WTC11 (cell line): ENCODE data around the gene XAB2. TPM values are rescaled to one million over a fixed set of nuclear protein-coding genes. Genes with fewer than 3 reads are reported as not detected.

ENCODE experiments used
- ATAC-seq: fragments of 200-7000 bp; cut with Tn5 transposase; 2 replicates; pipeline ENCODE4 v1.10.0; 2021; ENCODE audit warnings: mild to moderate bottlenecking, moderate library complexity
- CTCF ChIA-PET: fragments of 300-600 bp; sonication (Branson Sonifier 250); formaldehyde crosslinking; loops from one replicate; lab custom pipeline; 2021; ENCODE audit warnings: antibody characterized with exemption; lab: Charles Lee
- POLR2A ChIA-PET: fragments of 350-600 bp; sonication (Branson Sonifier 250); formaldehyde crosslinking; loops from one replicate; lab custom pipeline; 2021; ENCODE audit warnings: antibody characterized with exemption; lab: Charles Lee
- DNase-seq: peaks from one replicate; pipeline ENCODE4 v3.0.0; 2021; ENCODE audit warnings: low spot score
- H3K27ac Mint-ChIP-seq: 2 replicates; pipeline ENCODE4 v1.8.0; 2021; ENCODE audit warnings: mixed read lengths
- H3K27me3 Mint-ChIP-seq: 2 replicates; pipeline ENCODE4 v1.8.0; 2021; ENCODE audit warnings: low read depth, mild to moderate bottlenecking, moderate library complexity, mixed read lengths
- H3K36me3 Mint-ChIP-seq: 2 replicates; pipeline ENCODE4 v1.8.0; 2021; ENCODE audit warnings: mixed read lengths
- H3K4me1 Mint-ChIP-seq: 2 replicates; pipeline ENCODE4 v1.8.0; 2022; ENCODE audit warnings: mixed read lengths
- H3K4me3 Mint-ChIP-seq: 2 replicates; pipeline ENCODE4 v1.8.0; 2021; ENCODE audit warnings: mild to moderate bottlenecking, moderate library complexity, mixed read lengths
- H3K9me3 Mint-ChIP-seq: 2 replicates; pipeline ENCODE4 v1.8.0; 2021; ENCODE audit warnings: mixed read lengths
- CBFB ChIP-seq: sonication (generic); formaldehyde crosslinking; IDR thresholded peaks from 2 replicates; pipeline ENCODE4 v1.8.1; 2022; ENCODE audit warnings: mild to moderate bottlenecking, low read depth, missing genetic modification reagents
- E2F1 ChIP-seq: sonication (generic); formaldehyde crosslinking; IDR thresholded peaks from 2 replicates; pipeline ENCODE4 v1.8.0; 2022; ENCODE audit warnings: mild to moderate bottlenecking, missing genetic modification reagents
- ELF4 ChIP-seq: sonication (generic); formaldehyde crosslinking; IDR thresholded peaks from 2 replicates; pipeline ENCODE4 v1.8.1; 2022; ENCODE audit warnings: low read depth, mild to moderate bottlenecking, moderate library complexity, missing genetic modification reagents
- EMX1 ChIP-seq: fragments of 250-450 bp; sonication (Bioruptor Pico); IDR thresholded peaks from 2 replicates; pipeline ENCODE4 v1.8.0; 2021; ENCODE audit warnings: mild to moderate bottlenecking
- ETV6 ChIP-seq: sonication (generic); formaldehyde crosslinking; IDR thresholded peaks from 2 replicates; pipeline ENCODE4 v1.8.1; 2022; ENCODE audit warnings: mild to moderate bottlenecking, missing genetic modification reagents
- FOXJ3 ChIP-seq: sonication (generic); formaldehyde crosslinking; IDR thresholded peaks from 2 replicates; pipeline ENCODE4 v1.9.0; 2021; ENCODE audit warnings: missing genetic modification reagents, mild to moderate bottlenecking, borderline replicate concordance
- IRF1 ChIP-seq: sonication (generic); formaldehyde crosslinking; IDR thresholded peaks from 2 replicates; pipeline ENCODE4 v1.8.0; 2023; ENCODE audit warnings: missing genetic modification reagents
- NFATC4 ChIP-seq: fragments of 250-450 bp; sonication (Bioruptor Pico); IDR thresholded peaks from 2 replicates; pipeline ENCODE4 v1.9.0; 2021; ENCODE audit warnings: mild to moderate bottlenecking
- PRRX2 ChIP-seq: fragments of 250-450 bp; sonication (Bioruptor Pico); IDR thresholded peaks from 2 replicates; pipeline ENCODE4 v1.8.0; 2021; ENCODE audit warnings: mild to moderate bottlenecking
- RORB ChIP-seq: fragments of 250-450 bp; sonication (Bioruptor Pico); IDR thresholded peaks from 2 replicates; pipeline ENCODE4 v1.9.0; 2021; ENCODE audit warnings: mild to moderate bottlenecking
- ZBTB43 ChIP-seq: sonication (generic); formaldehyde crosslinking; IDR thresholded peaks from 2 replicates; pipeline ENCODE4 v1.8.1; 2023; ENCODE audit warnings: mild to moderate bottlenecking, missing genetic modification reagents
- ZNF263 ChIP-seq: sonication (generic); formaldehyde crosslinking; IDR thresholded peaks from 2 replicates; pipeline ENCODE4 v1.8.1; 2022; ENCODE audit warnings: low read depth, mild to moderate bottlenecking, moderate library complexity, missing genetic modification reagents
- ZNF512 ChIP-seq: sonication (generic); formaldehyde crosslinking; IDR thresholded peaks from 2 replicates; pipeline ENCODE4 v1.8.1; 2022; ENCODE audit warnings: missing genetic modification reagents, borderline replicate concordance
- total RNA-seq: library from RNA; stranded (reverse); gene quantifications from 3 replicates; pipeline ENCODE4 v1.2.3, GENCODE V29; 2021
- TF ChIP-seq, protein P1 (sequence below): fragments of 250-450 bp; sonication (Bioruptor Pico); IDR thresholded peaks from 2 replicates; pipeline ENCODE4 v1.9.0; 2021; ENCODE audit warnings: mild to moderate bottlenecking
- TF ChIP-seq, protein P2 (sequence below): sonication (generic); formaldehyde crosslinking; IDR thresholded peaks from 2 replicates; pipeline ENCODE4 v1.8.0; 2022; ENCODE audit warnings: mild to moderate bottlenecking, missing genetic modification reagents

Gene XAB2
- total RNA-seq, 1 experiment from 2014 or later: 65.7 TPM

DNA sequence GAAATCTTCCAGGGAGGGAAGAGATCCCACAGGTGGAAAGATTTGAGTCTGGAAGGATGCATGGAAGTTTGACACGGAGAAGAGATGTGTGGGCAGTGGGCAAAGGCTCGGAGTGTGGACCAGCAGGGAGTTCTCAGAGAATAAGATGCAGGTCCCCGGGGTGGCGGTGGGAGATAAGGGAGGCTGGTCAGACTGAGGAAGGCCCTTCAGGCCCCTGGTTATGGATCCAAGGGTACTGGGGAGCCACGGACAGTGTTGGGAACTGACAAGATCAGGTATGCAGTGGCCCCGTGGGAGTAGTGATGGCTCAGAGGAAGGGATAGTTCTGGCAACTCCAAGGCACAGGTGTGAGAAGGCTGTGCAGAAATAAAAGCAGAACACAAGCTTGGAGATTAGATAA is 31.2 kb downstream of the XAB2 start:
- Mint-ChIP-seq H3K36me3 (peaks cover 3% of the 10 kb centered on the region; the same call in 1 of the 2 replicates), H3K27ac (no peak overlapping the region), H3K27me3 (peaks cover 17% of the 10 kb centered on the region), H3K4me3 (0 out of 2 replicates have a peak overlapping the region, but pooled peaks have one; percentile 79), H3K9me3 (no peaks in the 10 kb centered on the region), H3K4me1 (peaks cover 27% of the 10 kb centered on the region)
- ATAC-seq: no peak
- TF ChIP-seq RORB (CRISPR knock-in tag): no peak
- no peak for TF ChIP-seq EMX1 (CRISPR knock-in tag)
- CTCF ChIA-PET: interaction anchor here (1.6 to 4.9 kb wide), 3 partner anchors 30 to 83 kb away, joined by 9 to 85 read pairs (median 24); partner anchors contain the start of gene TRAPPC5
- DNase-seq: no peak
- POLR2A ChIA-PET: no interaction called here

- CTCF ChIA-PET: interaction anchor here (0.6 to 4.9 kb wide), 7 partner anchors 29 to 1770 kb away, joined by 3 to 85 read pairs (median 9); partner anchors contain the start of genes PET100, TRAPPC5 and XAB2
- DNase-seq: no peak
- TF ChIP-seq, protein P1, sequence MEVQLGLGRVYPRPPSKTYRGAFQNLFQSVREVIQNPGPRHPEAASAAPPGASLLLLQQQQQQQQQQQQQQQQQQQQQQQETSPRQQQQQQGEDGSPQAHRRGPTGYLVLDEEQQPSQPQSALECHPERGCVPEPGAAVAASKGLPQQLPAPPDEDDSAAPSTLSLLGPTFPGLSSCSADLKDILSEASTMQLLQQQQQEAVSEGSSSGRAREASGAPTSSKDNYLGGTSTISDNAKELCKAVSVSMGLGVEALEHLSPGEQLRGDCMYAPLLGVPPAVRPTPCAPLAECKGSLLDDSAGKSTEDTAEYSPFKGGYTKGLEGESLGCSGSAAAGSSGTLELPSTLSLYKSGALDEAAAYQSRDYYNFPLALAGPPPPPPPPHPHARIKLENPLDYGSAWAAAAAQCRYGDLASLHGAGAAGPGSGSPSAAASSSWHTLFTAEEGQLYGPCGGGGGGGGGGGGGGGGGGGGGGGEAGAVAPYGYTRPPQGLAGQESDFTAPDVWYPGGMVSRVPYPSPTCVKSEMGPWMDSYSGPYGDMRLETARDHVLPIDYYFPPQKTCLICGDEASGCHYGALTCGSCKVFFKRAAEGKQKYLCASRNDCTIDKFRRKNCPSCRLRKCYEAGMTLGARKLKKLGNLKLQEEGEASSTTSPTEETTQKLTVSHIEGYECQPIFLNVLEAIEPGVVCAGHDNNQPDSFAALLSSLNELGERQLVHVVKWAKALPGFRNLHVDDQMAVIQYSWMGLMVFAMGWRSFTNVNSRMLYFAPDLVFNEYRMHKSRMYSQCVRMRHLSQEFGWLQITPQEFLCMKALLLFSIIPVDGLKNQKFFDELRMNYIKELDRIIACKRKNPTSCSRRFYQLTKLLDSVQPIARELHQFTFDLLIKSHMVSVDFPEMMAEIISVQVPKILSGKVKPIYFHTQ (CRISPR knock-in tag): no peak
- TF ChIP-seq ZNF512 (CRISPR knock-in tag): no peak
- TF ChIP-seq ETV6 (CRISPR knock-in tag): no peak
- no peak for TF ChIP-seq ELF4 (CRISPR knock-in tag)
- no peak for TF ChIP-seq ZBTB43 (CRISPR knock-in tag)
- TF ChIP-seq FOXJ3 (CRISPR knock-in tag): no peak
- TF ChIP-seq ZNF263 (CRISPR knock-in tag): no peak
- no peak for TF ChIP-seq CBFB
- no peak for TF ChIP-seq IRF1 (CRISPR knock-in tag)
- no peak for TF ChIP-seq PRRX2
- TF ChIP-seq, protein P2, sequence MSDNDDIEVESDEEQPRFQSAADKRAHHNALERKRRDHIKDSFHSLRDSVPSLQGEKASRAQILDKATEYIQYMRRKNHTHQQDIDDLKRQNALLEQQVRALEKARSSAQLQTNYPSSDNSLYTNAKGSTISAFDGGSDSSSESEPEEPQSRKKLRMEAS (CRISPR knock-in tag): no peak
- no peak for TF ChIP-seq NFATC4
- TF ChIP-seq E2F1: no peak
- TF ChIP-seq, all 79 proteins: peak for 0
- Mint-ChIP-seq H3K27me3 (peaks cover 17% of the 10 kb centered on the region), H3K4me3 (peak overlapping the region; percentile 79), H3K4me1 (peaks cover 25% of the 10 kb centered on the region), H3K36me3 (peaks cover 3% of the 10 kb centered on the region; the same call in 1 of the 2 replicates), H3K27ac (no peak overlapping the region), H3K9me3 (no peaks in the 10 kb centered on the region)
- ATAC-seq: no peak
- POLR2A ChIA-PET: no interaction called here
Observed at GRCh38 chr19:7597689-7598088, 31.7 kb downstream of the XAB2 start.
